ENCODE measurements around the gene USP24.

USP24 gene

GRCh38 chr1:55068638-55069037, 146.5 kb downstream of the USP24 start:
- H3K9me3 ChIP-seq (ENCODE audit: control insufficient read depth in 5 of 5, low read length in 5 of 5) = no peaks in the 10 kb centered on the region
- no peak overlapping the region for H3K9ac ChIP-seq (ENCODE audit: low read length in 5 of 5)
- H3K4me3 ChIP-seq (ENCODE audit: low read depth in 1 of 5, low read length in 5 of 5) = no peak overlapping the region
- H3K27ac ChIP-seq (ENCODE audit: low read depth, low read length) = no peak overlapping the region
- peaks cover 25 to 79% (median 70%) of the 10 kb centered on the region in 5 donors for H3K36me3 ChIP-seq (ENCODE audit: control insufficient read depth in 5 of 5, insufficient read depth in 5 of 5, low read length in 5 of 5)
- H3K4me1 ChIP-seq (ENCODE audit: control insufficient read depth in 5 of 5, insufficient read depth in 5 of 5, low read length in 5 of 5) = peaks cover 0 to 14% (median 10%) of the 10 kb centered on the region in 5 donors
- no peaks in the 10 kb centered on the region for H3K27me3 ChIP-seq (ENCODE audit: control insufficient read depth in 5 of 5, insufficient read depth in 4 of 5, low read length in 5 of 5)

- Histone ChIP-seq H3K36me3 (ENCODE audit: control insufficient read depth in 5 of 5, insufficient read depth in 5 of 5, low read length in 5 of 5) (peaks cover 18 to 72% (median 63%) of the 10 kb centered on the region in 5 donors), H3K4me1 (ENCODE audit: control insufficient read depth in 5 of 5, insufficient read depth in 5 of 5, low read length in 5 of 5) (peaks cover 0 to 14% (median 10%) of the 10 kb centered on the region in 5 donors), H3K9ac (ENCODE audit: low read length in 5 of 5) (no peak overlapping the region), H3K27ac (ENCODE audit: low read depth, low read length) (no peak overlapping the region), H3K9me3 (ENCODE audit: control insufficient read depth in 5 of 5, low read length in 5 of 5) (no peaks in the 10 kb centered on the region), H3K4me3 (ENCODE audit: low read depth in 1 of 5, low read length in 5 of 5) (no peak overlapping the region), H3K27me3 (ENCODE audit: control insufficient read depth in 5 of 5, insufficient read depth in 4 of 5, low read length in 5 of 5) (no peaks in the 10 kb centered on the region)
Observed at GRCh38 chr1:55067914-55068313, 147.2 kb downstream of the USP24 start.

- no peak overlapping the region for H3K27ac ChIP-seq (ENCODE audit: low read depth, low read length)
Observed at GRCh38 chr1:55067022-55067778, 148.0 kb downstream of the USP24 start.

GRCh38 chr1:55065648-55066047, 149.5 kb downstream of the USP24 start:
- Histone ChIP-seq H3K9me3 (ENCODE audit: control insufficient read depth in 5 of 5, low read length in 5 of 5) (no peaks in the 10 kb centered on the region), H3K27me3 (ENCODE audit: control insufficient read depth in 5 of 5, insufficient read depth in 4 of 5, low read length in 5 of 5) (no peaks in the 10 kb centered on the region), H3K9ac (ENCODE audit: low read length in 5 of 5) (no peak overlapping the region), H3K4me1 (ENCODE audit: control insufficient read depth in 5 of 5, insufficient read depth in 5 of 5, low read length in 5 of 5) (peaks cover 0 to 14% (median 10%) of the 10 kb centered on the region in 5 donors), H3K36me3 (ENCODE audit: control insufficient read depth in 5 of 5, insufficient read depth in 5 of 5, low read length in 5 of 5) (peaks cover 4 to 49% (median 40%) of the 10 kb centered on the region in 5 donors), H3K27ac (ENCODE audit: low read depth, low read length) (no peak overlapping the region), H3K4me3 (ENCODE audit: low read depth in 1 of 5, low read length in 5 of 5) (no peak overlapping the region)

More at GRCh38 chr1:55067022-55067778, 148.0 kb downstream of the USP24 start:
- peaks cover 0 to 14% (median 10%) of the 10 kb centered on the region in 5 donors for H3K4me1 ChIP-seq (ENCODE audit: control insufficient read depth in 5 of 5, insufficient read depth in 5 of 5, low read length in 5 of 5)
- peaks cover 10 to 65% (median 56%) of the 10 kb centered on the region in 5 donors for H3K36me3 ChIP-seq (ENCODE audit: control insufficient read depth in 5 of 5, insufficient read depth in 5 of 5, low read length in 5 of 5)
- no peaks in the 10 kb centered on the region for H3K27me3 ChIP-seq (ENCODE audit: control insufficient read depth in 5 of 5, insufficient read depth in 4 of 5, low read length in 5 of 5)
- no peak overlapping the region for H3K9ac ChIP-seq (ENCODE audit: low read length in 5 of 5)
- no peaks in the 10 kb centered on the region for H3K9me3 ChIP-seq (ENCODE audit: control insufficient read depth in 5 of 5, low read length in 5 of 5)
- no peak overlapping the region for H3K4me3 ChIP-seq (ENCODE audit: low read depth in 1 of 5, low read length in 5 of 5)

GRCh38 chr1:55064861-55065263, 150.3 kb downstream of the USP24 start:
- peaks cover 0 to 14% (median 10%) of the 10 kb centered on the region in 5 donors for H3K4me1 ChIP-seq (ENCODE audit: control insufficient read depth in 5 of 5, insufficient read depth in 5 of 5, low read length in 5 of 5)
- no peak overlapping the region for H3K4me3 ChIP-seq (ENCODE audit: low read depth in 1 of 5, low read length in 5 of 5)
- H3K9ac ChIP-seq (ENCODE audit: low read length in 5 of 5) = no peak overlapping the region
- H3K9me3 ChIP-seq (ENCODE audit: control insufficient read depth in 5 of 5, low read length in 5 of 5) = no peaks in the 10 kb centered on the region
- H3K36me3 ChIP-seq (ENCODE audit: control insufficient read depth in 5 of 5, insufficient read depth in 5 of 5, low read length in 5 of 5) = peaks cover 4 to 41% (median 33%) of the 10 kb centered on the region in 5 donors
- H3K27ac ChIP-seq (ENCODE audit: low read depth, low read length) = no peak overlapping the region
- H3K27me3 ChIP-seq (ENCODE audit: control insufficient read depth in 5 of 5, insufficient read depth in 4 of 5, low read length in 5 of 5) = no peaks in the 10 kb centered on the region

GRCh38 chr1:55064071-55064581, 151.0 kb downstream of the USP24 start:
- Histone ChIP-seq H3K9me3 (ENCODE audit: control insufficient read depth in 5 of 5, low read length in 5 of 5) (no peaks in the 10 kb centered on the region), H3K36me3 (ENCODE audit: control insufficient read depth in 5 of 5, insufficient read depth in 5 of 5, low read length in 5 of 5) (peaks cover 4 to 34% (median 27%) of the 10 kb centered on the region in 5 donors), H3K9ac (ENCODE audit: low read length in 5 of 5) (no peak overlapping the region), H3K27ac (ENCODE audit: low read depth, low read length) (no peak overlapping the region), H3K4me3 (ENCODE audit: low read depth in 1 of 5, low read length in 5 of 5) (no peak overlapping the region), H3K27me3 (ENCODE audit: control insufficient read depth in 5 of 5, insufficient read depth in 4 of 5, low read length in 5 of 5) (no peaks in the 10 kb centered on the region), H3K4me1 (ENCODE audit: control insufficient read depth in 5 of 5, insufficient read depth in 5 of 5, low read length in 5 of 5) (peaks cover 0 to 14% (median 10%) of the 10 kb centered on the region in 5 donors)

- no peak overlapping the region for H3K27ac ChIP-seq (ENCODE audit: low read depth, low read length)
Observed at GRCh38 chr1:55063577-55063942, 151.6 kb downstream of the USP24 start.

GRCh38 chr1:55062801-55063576, 152.2 kb downstream of the USP24 start:
- peaks cover 0 to 24% (median 17%) of the 10 kb centered on the region in 5 donors for H3K36me3 ChIP-seq (ENCODE audit: control insufficient read depth in 5 of 5, insufficient read depth in 5 of 5, low read length in 5 of 5)
- H3K4me1 ChIP-seq (ENCODE audit: control insufficient read depth in 5 of 5, insufficient read depth in 5 of 5, low read length in 5 of 5) = peaks cover 0 to 14% (median 10%) of the 10 kb centered on the region in 5 donors

More at GRCh38 chr1:55063577-55063942, 151.6 kb downstream of the USP24 start:
- Histone ChIP-seq H3K9ac (ENCODE audit: low read length in 5 of 5) (no peak overlapping the region), H3K27me3 (ENCODE audit: control insufficient read depth in 5 of 5, insufficient read depth in 4 of 5, low read length in 5 of 5) (no peaks in the 10 kb centered on the region), H3K36me3 (ENCODE audit: control insufficient read depth in 5 of 5, insufficient read depth in 5 of 5, low read length in 5 of 5) (peaks cover 3 to 28% (median 21%) of the 10 kb centered on the region in 5 donors), H3K4me1 (ENCODE audit: control insufficient read depth in 5 of 5, insufficient read depth in 5 of 5, low read length in 5 of 5) (peaks cover 0 to 14% (median 10%) of the 10 kb centered on the region in 5 donors), H3K9me3 (ENCODE audit: control insufficient read depth in 5 of 5, low read length in 5 of 5) (no peaks in the 10 kb centered on the region), H3K4me3 (ENCODE audit: low read depth in 1 of 5, low read length in 5 of 5) (no peak overlapping the region)

GRCh38 chr1:55061706-55062321, 153.3 kb downstream of the USP24 start:
- no peaks in the 10 kb centered on the region for H3K27me3 ChIP-seq (ENCODE audit: control insufficient read depth in 5 of 5, insufficient read depth in 4 of 5, low read length in 5 of 5)
- H3K27ac ChIP-seq (ENCODE audit: low read depth, low read length) = no peak overlapping the region
- H3K4me1 ChIP-seq (ENCODE audit: control insufficient read depth in 5 of 5, insufficient read depth in 5 of 5, low read length in 5 of 5) = peaks cover 0 to 14% (median 10%) of the 10 kb centered on the region in 5 donors
- no peak overlapping the region for H3K4me3 ChIP-seq (ENCODE audit: low read depth in 1 of 5, low read length in 5 of 5)
- H3K9ac ChIP-seq (ENCODE audit: low read length in 5 of 5) = no peak overlapping the region
- H3K9me3 ChIP-seq (ENCODE audit: control insufficient read depth in 5 of 5, low read length in 5 of 5) = no peaks in the 10 kb centered on the region
- H3K36me3 ChIP-seq (ENCODE audit: control insufficient read depth in 5 of 5, insufficient read depth in 5 of 5, low read length in 5 of 5) = peaks cover 0 to 12% (median 10%) of the 10 kb centered on the region in 5 donors

More at GRCh38 chr1:55062801-55063576, 152.2 kb downstream of the USP24 start:
- Histone ChIP-seq H3K9ac (ENCODE audit: low read length in 5 of 5) (no peak overlapping the region), H3K4me3 (ENCODE audit: low read depth in 1 of 5, low read length in 5 of 5) (no peak overlapping the region), H3K27me3 (ENCODE audit: control insufficient read depth in 5 of 5, insufficient read depth in 4 of 5, low read length in 5 of 5) (no peaks in the 10 kb centered on the region), H3K27ac (ENCODE audit: low read depth, low read length) (no peak overlapping the region), H3K9me3 (ENCODE audit: control insufficient read depth in 5 of 5, low read length in 5 of 5) (no peaks in the 10 kb centered on the region)
